SJCRH30 (cell line): Measurements from ENCODE around the gene NAA20. TPM values are rescaled to one million over a fixed set of nuclear protein-coding genes. Genes with fewer than 3 reads are reported as not detected.

Source experiments
- DNase-seq, 2 experiments: peaks; one replicate each; pipeline ENCODE4 v3.0.0-alpha.2; 2015 to 2020
- H3K27ac ChIP-seq: fragments of 250-450 bp; sonication (Bioruptor Pico); 2 replicates; pipeline ENCODE4 v1.5.1; 2020; ENCODE audit warnings: mild to moderate bottlenecking, moderate library complexity
- H3K27me3 ChIP-seq: fragments of 250-450 bp; sonication (Bioruptor Pico); 2 replicates; pipeline ENCODE4 v1.5.1; 2020; ENCODE audit warnings: mild to moderate bottlenecking, moderate library complexity
- H3K36me3 ChIP-seq: fragments of 250-450 bp; sonication (Bioruptor Pico); 2 replicates; pipeline ENCODE4 v1.5.1; 2020; ENCODE audit warnings: mild to moderate bottlenecking, moderate library complexity
- H3K4me1 ChIP-seq: fragments of 250-450 bp; sonication (Bioruptor Pico); 2 replicates; pipeline ENCODE4 v1.5.1; 2020; ENCODE audit warnings: mild to moderate bottlenecking, moderate library complexity
- H3K4me3 ChIP-seq: fragments of 250-450 bp; sonication (Bioruptor Pico); 2 replicates; pipeline ENCODE4 v1.5.1; 2020; ENCODE audit warnings: mild to moderate bottlenecking, moderate library complexity
- H3K9me3 ChIP-seq: fragments of 250-450 bp; sonication (Bioruptor Pico); replicated peaks from 2 replicates; pipeline ENCODE4 v1.5.1; 2020; ENCODE audit warnings: mild to moderate bottlenecking, moderate library complexity
- total RNA-seq: library from RNA; depleted of rRNA; stranded (reverse); fragments of >200 nt; shearing (Covaris generic); gene quantifications from 2 replicates; pipeline ENCODE4 v1.2.3, GENCODE V29; 2014

The NAA20 gene
- total RNA-seq, 1 experiment from 2014 or later, result 71.3 TPM

DNA sequence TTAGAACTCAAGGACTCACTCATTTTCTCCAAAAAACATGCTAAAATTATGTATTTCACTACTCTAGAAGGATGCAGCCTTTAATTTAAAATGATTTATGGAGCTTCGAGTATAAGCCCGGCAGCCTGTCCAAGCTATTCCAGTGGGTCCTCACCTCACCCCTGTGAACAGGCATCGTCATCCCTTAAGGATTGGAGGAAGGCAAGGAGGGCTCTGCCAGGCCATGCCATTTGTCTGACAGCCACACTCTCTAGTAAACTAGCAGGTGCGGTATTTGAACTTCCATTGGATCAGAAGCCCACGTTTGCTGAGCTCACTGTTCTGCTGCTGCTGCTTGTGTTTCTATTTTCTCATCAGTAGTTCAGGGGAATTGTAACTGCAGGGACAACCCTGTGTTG lies 39.8 kb upstream of the NAA20 start:
- Histone ChIP-seq H3K27ac (peak overlapping the region; percentile 82), H3K36me3 (no peaks in the 10 kb centered on the region; the same call in 1 of the 2 replicates), H3K9me3 (no peaks in the 10 kb centered on the region), H3K4me1 (peaks cover 44% of the 10 kb centered on the region), H3K4me3 (peak overlapping the region; percentile 66), H3K27me3 (no peaks in the 10 kb centered on the region)
- DNase-seq, result peak; percentile 49 to 51

DNA sequence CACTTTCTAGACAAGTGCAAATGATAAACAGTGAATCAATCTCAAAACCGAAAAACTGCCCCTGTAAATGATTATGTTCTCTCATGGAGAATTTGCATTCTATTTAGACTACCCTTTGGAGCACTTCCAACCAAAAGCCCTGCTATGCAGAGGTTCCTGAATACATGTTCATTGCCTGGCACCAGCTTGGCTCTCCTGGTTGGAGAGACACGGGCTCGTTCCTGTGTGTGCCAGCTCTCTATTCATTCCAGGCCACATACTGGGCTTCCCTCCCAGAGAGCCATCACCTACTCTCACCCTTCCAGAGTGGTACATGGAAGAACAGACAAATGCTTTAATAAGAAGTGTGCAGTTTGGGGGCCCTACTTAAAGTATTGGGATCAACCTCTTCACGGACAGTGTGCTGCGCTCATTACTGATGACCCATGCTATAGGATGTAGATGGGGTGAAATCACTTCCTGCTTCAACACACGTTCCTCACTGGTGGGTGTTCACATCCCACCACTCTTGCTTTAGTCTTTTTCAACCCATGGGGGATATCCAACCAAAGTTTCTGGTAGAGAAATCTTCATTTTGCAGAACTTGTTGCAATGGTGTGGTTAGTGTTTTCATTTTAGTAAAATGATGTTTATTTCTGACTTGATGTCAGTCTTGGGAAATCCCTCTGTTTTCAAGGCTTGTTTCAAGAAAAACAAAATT lies 38.5 kb upstream of the NAA20 start:
- DNase-seq, result no peak
- Histone ChIP-seq H3K27me3 (no peaks in the 10 kb centered on the region), H3K27ac (no peak overlapping the region), H3K4me3 (no peak overlapping the region), H3K36me3 (no peaks in the 10 kb centered on the region; the same call in 1 of the 2 replicates), H3K9me3 (no peaks in the 10 kb centered on the region), H3K4me1 (peaks cover 40% of the 10 kb centered on the region)

DNA sequence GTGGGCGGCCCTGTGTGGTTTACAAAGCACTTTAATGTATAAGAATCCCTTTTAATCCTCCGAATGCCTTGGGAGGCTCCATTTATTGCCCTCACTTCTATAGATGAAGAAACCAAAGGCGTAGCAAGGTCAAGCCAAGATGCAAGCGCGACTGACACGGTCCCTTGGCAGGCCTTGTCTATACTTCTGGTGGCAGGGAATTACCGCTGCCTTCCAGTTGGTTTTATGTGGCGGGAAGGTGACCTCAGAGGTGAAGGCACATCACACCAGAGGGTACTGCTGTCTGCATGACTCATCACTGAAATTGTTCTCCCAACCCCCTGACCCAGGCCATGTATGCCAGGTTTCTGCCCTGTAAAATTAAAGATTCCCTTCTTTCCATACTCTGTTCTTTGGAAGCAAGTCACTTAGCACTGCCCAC lies 36.1 kb upstream of the NAA20 start:
- Histone ChIP-seq H3K27me3 (no peaks in the 10 kb centered on the region), H3K4me1 (peaks cover 32% of the 10 kb centered on the region), H3K27ac (peak overlapping the region; percentile 37), H3K4me3 (no peak overlapping the region), H3K36me3 (peaks cover 8% of the 10 kb centered on the region), H3K9me3 (no peaks in the 10 kb centered on the region)
- DNase-seq, result peak; percentile 64 to 67

DNA sequence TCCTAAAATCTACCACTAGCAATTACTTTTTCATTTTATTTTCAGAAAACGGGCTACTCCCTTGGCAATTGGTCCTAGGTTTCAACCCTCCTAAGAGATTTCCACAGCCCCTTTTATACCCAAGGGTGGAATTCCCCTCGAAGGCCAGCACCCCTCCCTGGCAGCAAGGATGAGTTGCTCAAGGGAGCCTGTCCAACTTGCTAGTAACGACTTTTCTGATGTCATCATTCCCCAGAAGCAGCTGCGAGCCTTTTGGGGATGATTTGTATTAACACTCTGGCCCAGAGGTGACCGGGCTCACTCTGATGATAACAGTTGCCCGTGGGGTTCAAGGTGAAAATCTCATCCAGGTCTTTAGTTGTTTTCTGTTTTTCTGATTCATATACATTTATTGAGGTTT lies 30.7 kb upstream of the NAA20 start:
- Histone ChIP-seq H3K36me3 (peaks cover 15% of the 10 kb centered on the region), H3K9me3 (peaks cover 4% of the 10 kb centered on the region; the same call in 1 of the 2 replicates), H3K4me1 (peaks cover 16% of the 10 kb centered on the region), H3K27ac (no peak overlapping the region), H3K27me3 (no peaks in the 10 kb centered on the region), H3K4me3 (no peak overlapping the region)
- peak in 1 of 2 experiments; percentile 31 for DNase-seq

DNA sequence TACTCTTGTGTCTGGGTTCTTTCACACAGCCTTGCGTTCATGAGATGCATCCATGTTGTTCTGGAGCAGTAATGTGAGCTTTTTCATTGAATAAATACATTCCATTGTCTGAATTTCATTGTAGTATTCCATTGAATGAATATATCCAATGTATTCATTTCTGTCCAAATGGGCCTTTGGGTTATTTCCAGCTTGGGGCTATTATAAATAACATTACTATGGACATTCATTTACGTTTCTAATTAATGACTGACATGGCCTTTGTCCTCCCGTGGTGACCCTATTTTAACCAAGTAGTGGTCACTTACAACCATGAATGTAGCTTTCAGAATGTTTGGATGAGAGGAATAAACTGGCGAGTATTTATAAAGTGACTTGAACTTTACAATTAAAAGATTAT lies 30.1 kb upstream of the NAA20 start:
- H3K4me3 ChIP-seq, result no peak overlapping the region
- H3K36me3 ChIP-seq, result peaks cover 15% of the 10 kb centered on the region
- no peaks in the 10 kb centered on the region for H3K27me3 ChIP-seq
- DNase-seq, result no peak
- peaks cover 19% of the 10 kb centered on the region for H3K4me1 ChIP-seq
- H3K9me3 ChIP-seq, result peaks cover 4% of the 10 kb centered on the region; the same call in 1 of the 2 replicates
- H3K27ac ChIP-seq, result no peak overlapping the region

DNA sequence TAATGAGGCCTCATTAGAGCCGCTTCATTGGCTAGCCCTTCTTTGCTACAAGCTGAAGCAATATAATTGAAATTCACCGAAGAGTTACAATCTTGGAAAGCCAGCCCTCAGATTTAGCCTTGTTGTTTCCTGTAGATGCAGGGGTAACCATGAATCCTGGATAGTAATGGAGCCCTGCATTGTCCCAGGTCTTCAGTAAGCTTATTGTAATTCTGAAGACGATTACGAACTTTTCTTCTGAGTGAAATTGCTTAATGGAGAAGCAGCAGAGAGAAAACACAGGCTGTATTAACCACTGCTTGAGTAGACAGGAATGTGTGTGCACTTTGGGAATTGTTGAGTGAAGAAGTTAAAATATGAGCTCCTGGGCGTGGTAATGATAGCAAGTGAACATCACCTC lies 26.3 kb upstream of the NAA20 start:
- H3K36me3 ChIP-seq, result peaks cover 10% of the 10 kb centered on the region
- H3K4me1 ChIP-seq, result peaks cover 48% of the 10 kb centered on the region
- peaks cover 4% of the 10 kb centered on the region; the same call in 1 of the 2 replicates for H3K9me3 ChIP-seq
- H3K4me3 ChIP-seq, result no peak overlapping the region
- H3K27me3 ChIP-seq, result no peaks in the 10 kb centered on the region
- no peak for DNase-seq
- H3K27ac ChIP-seq, result no peak overlapping the region

DNA sequence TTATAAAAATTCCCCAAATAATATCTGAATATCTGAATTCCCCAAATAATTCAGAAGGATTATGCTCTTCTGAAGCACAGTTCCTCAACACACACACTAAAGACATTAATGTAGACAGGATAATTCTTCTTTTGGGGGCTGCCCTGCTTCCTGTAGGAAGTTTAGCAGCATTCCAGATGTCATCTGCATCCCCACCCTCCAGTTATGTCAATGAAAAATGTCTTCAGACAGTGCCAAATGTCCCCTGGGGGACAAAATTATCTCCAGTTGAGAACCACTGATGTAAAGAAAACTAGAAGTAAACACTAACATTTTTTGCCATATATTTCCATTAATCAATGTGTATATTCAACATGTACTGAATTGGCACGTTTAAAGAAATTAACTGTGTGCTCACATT lies 25.9 kb upstream of the NAA20 start:
- Histone ChIP-seq H3K27me3 (no peaks in the 10 kb centered on the region), H3K36me3 (peaks cover 9% of the 10 kb centered on the region), H3K9me3 (peaks cover 4% of the 10 kb centered on the region; the same call in 1 of the 2 replicates), H3K4me1 (peaks cover 48% of the 10 kb centered on the region), H3K4me3 (no peak overlapping the region), H3K27ac (peak overlapping the region; percentile 94; the same call in 1 of the 2 replicates)
- DNase-seq, result no peak

DNA sequence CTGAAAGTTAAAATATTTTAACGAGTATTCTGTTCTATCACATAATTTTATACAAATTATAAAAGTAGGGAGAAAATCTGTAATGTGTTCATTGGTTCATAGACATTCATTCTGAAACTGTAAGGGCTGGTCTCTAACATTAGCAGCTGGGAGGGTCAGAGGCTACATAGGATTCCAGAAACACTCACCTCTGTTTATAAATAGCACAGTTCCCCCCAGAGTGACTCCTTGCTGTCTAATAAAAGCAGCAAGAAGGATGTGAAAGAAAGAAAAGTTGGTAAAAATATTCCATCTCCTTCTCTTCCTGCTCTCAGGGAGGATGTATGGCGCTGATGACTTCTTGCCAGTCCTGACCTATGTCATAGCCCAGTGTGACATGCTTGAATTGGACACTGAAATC lies 25.3 kb upstream of the NAA20 start:
- Histone ChIP-seq H3K27ac (peak overlapping the region; percentile 94), H3K36me3 (peaks cover 6% of the 10 kb centered on the region), H3K9me3 (peaks cover 4% of the 10 kb centered on the region; the same call in 1 of the 2 replicates), H3K4me3 (no peak overlapping the region), H3K4me1 (peaks cover 44% of the 10 kb centered on the region), H3K27me3 (no peaks in the 10 kb centered on the region)
- no peak for DNase-seq

DNA sequence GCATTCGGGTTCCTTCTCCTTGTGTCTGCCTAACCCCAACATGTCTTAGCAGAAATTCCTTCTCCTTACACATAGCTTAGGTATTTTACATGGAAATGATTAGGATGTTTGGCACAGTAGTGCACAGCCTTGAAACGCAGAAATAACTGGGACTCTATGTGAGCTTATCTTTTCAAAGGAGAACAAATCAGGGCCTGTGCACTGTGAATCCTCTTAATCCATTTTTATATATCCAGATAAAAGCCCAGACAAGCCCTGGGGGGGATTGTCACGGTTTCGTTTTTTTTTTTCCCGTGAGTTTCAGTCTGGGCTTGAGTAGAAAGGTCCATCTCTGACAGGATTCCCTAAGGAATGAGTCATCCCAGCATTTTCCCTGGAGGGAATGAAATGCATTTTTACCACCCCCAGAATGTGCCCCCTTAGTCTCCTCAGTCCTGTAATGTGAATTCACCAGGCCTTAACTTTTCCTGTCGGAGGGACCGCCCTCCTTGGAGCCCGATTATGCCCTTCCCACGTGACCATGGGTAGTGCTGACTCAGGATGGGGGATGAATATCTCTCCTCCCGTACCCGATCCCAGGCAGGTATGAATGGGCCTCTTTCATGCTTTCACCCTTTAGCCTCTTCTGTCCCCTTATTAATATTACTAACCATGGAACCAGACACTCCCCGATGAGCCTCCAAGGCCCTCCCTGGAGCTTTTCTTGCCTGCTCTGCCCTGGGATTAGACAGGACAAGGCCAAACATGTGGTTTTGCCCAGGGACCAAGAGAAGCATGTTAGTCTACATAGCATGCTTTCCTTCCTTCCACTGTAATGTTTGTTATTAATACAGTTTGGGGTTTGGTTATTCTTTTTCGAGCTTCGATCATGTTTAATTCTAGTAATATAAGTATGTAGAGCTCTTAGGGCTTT lies 23.9 kb upstream of the NAA20 start:
- peak overlapping the region; percentile 94 for H3K27ac ChIP-seq
- peak; percentile 95 to 97 for DNase-seq
- H3K4me1 ChIP-seq, result peaks cover 44% of the 10 kb centered on the region
- no peaks in the 10 kb centered on the region for H3K9me3 ChIP-seq
- peaks cover 8% of the 10 kb centered on the region for H3K36me3 ChIP-seq
- peak overlapping the region; percentile 23 for H3K4me3 ChIP-seq
- H3K27me3 ChIP-seq, result no peaks in the 10 kb centered on the region

DNA sequence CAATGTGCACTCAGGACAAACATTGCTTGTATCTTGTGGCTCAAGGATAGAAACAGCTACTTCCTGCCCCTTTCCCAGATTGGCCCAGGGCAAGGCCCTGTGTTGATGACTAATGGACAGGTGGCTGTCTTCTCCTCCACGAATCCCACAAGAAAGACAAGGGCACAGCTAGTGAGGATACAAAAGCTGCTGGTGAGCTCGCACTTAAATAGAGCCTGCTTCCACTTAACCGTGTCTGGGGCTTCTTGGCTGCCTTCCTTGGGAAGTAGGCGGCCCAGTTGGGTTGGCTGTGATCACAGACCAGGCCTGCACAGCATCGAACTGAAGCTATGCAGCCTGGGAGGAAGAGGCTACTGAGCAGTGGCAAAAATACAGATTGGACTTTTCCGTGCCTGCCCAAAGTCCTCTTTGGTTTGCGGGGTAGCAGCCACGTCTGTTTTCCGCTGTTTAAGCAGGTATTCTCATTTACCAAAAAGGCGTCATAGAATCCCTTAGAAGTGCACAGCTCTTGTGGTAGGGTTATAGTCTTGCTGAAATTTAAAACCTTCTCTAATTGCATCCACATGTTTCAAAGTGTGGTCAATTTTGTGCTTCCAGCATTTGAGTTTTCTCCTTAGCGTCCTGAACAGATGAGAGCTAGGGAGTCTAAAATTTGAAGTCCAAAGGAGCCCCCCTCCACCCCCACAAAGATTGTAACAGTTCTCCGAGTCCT lies 23.0 kb upstream of the NAA20 start:
- peak overlapping the region; percentile 23 for H3K4me3 ChIP-seq
- no peaks in the 10 kb centered on the region for H3K27me3 ChIP-seq
- peaks cover 44% of the 10 kb centered on the region for H3K4me1 ChIP-seq
- DNase-seq, result peak; percentile 84 to 92
- peak overlapping the region; percentile 94 for H3K27ac ChIP-seq
- H3K36me3 ChIP-seq, result peaks cover 15% of the 10 kb centered on the region
- no peaks in the 10 kb centered on the region for H3K9me3 ChIP-seq

DNA sequence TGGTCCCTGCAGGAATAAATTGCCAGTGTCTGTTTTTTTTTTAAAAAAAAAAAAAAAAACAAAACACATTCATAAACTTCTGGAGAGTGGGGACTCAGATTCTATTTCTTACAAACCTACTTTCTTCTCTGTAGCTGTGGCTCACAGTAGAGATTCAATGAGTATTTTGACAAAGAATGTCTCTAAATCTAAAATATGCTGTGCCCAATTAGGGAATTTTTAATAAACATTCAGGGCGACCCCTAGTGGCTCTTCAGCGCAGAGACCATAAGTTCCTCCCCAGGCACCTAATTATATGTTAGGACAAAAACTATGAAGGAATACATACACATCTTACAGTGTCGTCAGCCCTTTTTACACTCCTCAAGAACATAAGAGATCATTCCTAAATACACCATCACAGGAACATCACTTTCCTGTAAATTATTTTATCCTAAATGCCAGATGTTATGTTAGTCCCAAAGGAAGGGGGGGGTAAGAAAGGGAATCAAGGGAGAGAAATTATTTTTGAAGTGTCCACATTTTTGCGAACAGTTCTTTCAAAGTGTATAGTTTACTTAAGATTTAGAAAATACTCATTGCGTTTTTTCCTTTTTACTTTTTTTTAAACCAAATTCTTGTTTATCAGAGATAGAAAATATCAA lies 21.8 kb upstream of the NAA20 start:
- H3K4me3 ChIP-seq, result no peak overlapping the region
- no peaks in the 10 kb centered on the region for H3K9me3 ChIP-seq
- no peaks in the 10 kb centered on the region for H3K27me3 ChIP-seq
- DNase-seq, result peak in 1 of 2 experiments; percentile 82
- peaks cover 44% of the 10 kb centered on the region for H3K4me1 ChIP-seq
- H3K36me3 ChIP-seq, result peaks cover 20% of the 10 kb centered on the region
- no peak overlapping the region for H3K27ac ChIP-seq

DNA sequence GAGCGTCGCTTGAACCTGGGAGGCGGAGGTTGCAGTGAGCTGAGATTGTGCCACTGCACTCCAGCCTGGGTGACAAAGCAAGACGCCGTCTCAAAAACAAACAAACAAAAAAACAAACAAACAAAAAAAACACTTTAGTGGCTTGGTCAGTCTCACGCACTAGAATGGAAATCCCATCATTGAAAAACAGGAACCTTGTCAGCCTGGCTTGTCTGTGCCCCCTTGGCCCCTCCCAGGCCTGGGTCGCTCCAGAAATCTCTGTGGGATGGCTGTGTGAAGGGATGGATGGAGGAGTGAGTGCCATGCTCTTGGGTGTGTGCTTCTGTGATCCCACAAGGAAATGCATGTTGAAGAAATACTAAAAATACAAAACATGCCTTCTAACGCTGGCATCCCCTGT lies 20.9 kb upstream of the NAA20 start:
- no peak for DNase-seq
- H3K4me1 ChIP-seq, result peaks cover 37% of the 10 kb centered on the region
- H3K4me3 ChIP-seq, result no peak overlapping the region
- peaks cover 27% of the 10 kb centered on the region for H3K36me3 ChIP-seq
- H3K27ac ChIP-seq, result no peak overlapping the region
- no peaks in the 10 kb centered on the region for H3K27me3 ChIP-seq
- H3K9me3 ChIP-seq, result no peaks in the 10 kb centered on the region

DNA sequence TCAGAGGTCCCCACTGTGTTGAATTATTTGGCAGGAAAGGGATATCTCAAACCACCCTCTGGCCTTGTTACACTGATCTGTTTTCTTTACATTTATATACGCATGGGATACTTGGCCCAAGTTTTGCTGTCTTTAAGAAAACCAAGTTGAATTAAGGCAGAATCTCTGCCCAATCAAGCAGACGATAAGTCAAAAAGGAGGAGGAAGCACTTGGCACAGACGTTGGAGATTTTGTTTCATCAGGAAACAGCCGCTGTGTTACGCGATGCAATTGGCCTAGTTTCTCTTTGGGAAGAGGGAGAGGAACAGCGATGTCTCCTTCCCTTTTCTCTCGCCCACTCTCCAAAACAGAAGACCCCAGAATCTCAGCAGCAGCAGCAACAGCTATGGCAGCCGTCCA lies 20.2 kb upstream of the NAA20 start:
- DNase-seq, result no peak
- H3K36me3 ChIP-seq, result peaks cover 27% of the 10 kb centered on the region
- H3K27me3 ChIP-seq, result no peaks in the 10 kb centered on the region
- H3K4me1 ChIP-seq, result peaks cover 31% of the 10 kb centered on the region
- H3K9me3 ChIP-seq, result no peaks in the 10 kb centered on the region
- H3K4me3 ChIP-seq, result no peak overlapping the region
- no peak overlapping the region for H3K27ac ChIP-seq

DNA sequence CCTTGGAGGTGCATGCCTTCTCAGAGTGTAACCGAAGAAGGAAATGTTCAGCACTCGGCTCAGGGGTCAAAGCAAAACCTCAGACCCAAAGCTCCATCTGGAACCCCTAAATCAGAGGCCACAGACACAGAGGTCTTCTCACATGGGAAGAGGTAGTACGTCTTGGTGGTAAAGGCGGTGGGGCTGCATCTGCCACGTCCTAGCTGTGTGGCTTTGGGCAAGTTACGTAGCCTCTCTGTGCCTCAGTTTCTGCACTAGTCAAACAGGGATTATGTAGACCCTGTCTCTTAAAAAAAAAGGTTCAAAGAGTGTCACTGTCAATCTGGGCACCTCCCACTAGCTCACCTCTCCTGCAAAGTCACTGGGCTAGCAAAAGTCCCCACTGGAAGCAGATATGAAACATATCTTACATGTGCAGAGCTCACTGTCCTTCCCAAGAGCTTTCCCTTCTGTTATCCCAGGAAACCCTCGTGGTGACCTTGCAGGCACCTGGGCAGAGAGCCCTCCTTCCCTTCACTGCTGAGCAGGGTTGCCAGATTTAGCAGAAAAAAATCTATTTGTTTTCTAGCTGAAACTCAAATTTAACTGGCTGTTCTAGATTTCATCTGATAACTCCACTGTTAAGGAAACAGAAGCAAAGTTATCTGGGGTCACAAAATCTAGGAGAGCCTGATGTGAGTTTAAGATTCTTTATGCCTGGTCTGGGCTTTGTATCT lies 18.0 kb upstream of the NAA20 start:
- H3K27ac ChIP-seq, result no peak overlapping the region
- DNase-seq, result no peak
- H3K9me3 ChIP-seq, result no peaks in the 10 kb centered on the region
- peaks cover 33% of the 10 kb centered on the region for H3K4me1 ChIP-seq
- H3K36me3 ChIP-seq, result peaks cover 38% of the 10 kb centered on the region
- H3K4me3 ChIP-seq, result no peak overlapping the region
- no peaks in the 10 kb centered on the region for H3K27me3 ChIP-seq
